Stimulated activated CD8-positive, alpha-beta memory T cell treated with anti-CD3 and anti-CD28 coated beads, Interleukin-7, amount 100 ng/mL, for 48 hours (primary cell): ENCODE results near the gene PSME3IP1.
"Not testable (repeated sequence)": the region's sequence is repeated elsewhere in the genome, so short reads cannot be mapped to it uniquely, and the experiment has no call there.

Experiments used
- DNase-seq, 2 donors: peaks; one replicate each; pipeline ENCODE4 v3.0.0-alpha.2; 2020; ENCODE audit warnings: low read depth in 1 of 2; ENCODE audit errors: extremely low read depth in 1 of 2

Gene PSME3IP1

DNA sequence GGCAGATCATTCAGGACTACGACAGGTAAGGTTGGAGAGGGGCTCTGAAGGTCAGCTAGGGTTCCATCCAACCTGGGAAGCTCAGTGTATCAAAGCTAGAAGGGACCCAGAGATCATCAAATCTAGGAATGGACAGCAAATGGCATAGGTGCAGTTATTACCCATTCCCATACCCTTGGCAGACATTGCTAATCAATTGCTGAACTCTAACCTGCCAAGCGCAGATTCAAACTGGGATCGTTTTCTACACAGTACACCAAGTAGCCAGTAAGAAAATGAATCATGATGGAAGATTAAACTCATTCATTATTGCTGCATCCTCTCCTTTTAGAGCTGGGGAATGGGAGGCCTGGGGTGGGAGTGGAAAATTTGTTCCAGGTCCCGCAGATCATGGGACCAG, 59.9 kb downstream of the PSME3IP1 start:
- DNase-seq: no peak

DNA sequence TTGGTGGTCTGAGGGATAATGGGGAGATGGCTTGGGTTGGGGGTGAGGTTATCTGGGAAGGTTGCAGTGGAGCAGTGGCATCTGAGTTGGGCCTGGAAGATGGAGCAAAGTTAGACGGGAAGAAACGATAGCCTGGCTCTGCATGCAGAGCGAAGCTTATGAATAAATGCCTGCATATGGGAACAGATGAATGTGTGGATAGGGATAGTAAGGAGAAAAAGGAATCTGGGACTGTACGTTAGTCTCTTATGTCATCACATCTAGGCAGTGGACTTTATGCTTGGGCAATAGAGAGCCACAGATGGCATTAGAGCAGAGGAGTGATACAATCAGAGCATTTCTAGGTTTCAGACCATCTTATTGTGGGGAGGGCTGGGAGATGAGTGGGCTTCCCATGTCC, 60.5 kb downstream of the PSME3IP1 start:
- no peak for DNase-seq

DNA sequence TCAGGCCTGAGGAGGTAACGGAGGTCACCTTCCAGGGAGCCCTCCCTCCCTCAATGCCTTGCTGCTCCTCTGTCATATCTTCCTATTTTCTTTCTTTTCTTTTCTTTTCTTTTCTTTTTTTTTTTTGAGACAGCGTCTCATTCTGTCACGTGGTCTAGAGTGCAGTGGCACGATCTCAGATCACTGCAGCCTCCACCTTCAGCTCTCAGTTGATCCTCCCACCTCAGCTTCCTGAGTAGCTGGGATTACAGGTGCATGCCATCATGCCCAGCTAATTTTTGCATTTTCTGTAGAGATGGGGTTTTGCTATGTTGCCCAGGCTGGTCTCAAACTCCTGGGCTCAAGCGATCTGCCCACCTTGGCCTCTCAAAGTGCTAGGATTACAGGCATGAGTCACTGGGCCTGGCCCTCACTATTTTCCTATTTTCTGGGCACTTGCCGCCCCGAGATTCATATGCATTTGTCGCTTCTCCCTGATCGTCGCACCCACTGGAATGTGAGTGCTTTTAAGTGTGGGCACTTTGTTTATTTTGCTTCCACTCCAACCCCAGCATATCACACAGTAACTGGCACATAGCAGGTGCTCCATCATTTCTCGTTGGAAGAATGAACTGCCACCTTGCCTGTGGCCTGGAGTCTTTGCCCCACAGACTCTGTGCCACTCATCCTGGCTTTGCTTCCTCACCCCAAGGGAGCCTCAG, 61.7 kb downstream of the PSME3IP1 start:
- DNase-seq: no peak

DNA sequence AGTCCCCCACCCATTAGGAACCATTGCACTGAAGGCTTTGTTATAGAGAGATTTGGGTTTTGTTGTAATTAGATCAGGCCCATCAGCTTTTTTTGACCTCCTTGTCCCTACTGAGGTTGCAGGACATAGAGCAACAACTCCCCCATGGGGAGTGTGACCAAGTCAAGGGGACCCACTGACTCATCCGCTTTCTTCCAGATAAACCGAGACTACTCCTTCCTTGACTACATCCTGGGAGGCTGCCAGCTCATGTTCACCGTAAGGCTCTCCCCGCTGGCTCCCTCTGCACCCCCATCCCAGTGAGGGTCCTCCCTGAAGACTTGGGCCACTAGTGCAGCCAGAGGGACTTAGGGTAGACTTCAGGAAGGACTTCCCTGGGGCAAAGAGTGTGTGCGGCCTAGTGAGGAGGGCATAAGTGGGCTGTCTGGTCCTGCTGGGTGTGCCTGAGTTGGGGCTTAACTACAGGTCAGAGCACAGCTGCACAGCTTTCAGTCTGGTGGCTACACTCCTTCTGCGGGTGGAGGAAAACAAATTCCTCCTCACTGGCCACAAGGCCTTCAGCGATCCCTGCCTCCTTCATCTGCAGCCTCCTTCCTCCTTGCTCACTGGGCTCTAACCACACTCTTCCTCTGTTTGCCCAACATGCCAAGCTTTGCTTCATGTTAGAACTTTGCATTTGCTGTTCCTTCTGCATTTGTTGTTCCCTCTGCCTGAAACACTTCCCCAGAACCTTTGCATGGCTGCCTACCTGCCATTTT, 62.4 kb downstream of the PSME3IP1 start:
- no peak for DNase-seq

DNA sequence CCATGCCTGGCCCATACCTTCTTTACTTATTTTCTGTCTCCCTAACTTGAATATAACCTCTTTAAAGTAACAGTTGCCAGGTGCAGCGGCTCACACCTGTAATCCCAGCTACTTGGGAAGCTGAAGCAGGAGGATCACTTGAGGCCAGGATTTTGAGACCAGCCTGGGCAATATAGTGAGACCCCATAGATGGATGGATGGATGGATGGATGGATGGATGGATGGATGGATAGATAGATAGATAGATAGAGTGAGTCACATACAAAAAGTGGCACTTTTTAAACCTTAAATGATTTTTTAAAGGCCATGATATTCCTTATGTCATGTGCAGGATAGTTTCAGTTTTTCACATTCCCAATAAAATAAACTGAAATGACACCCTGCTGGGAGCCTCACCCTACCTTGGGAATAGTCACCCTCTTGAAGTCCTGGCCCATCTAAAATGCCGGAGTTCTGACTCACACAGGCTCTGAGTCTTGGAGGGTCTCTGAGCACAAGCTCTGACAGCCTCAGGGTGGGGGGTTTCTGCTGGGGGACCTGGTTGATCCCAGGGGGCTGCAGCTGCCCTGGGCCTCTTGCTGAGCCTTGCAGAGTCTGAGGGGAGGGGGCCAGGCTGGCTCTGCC, 67.3 kb downstream of the PSME3IP1 start:
- no peak for DNase-seq

DNA sequence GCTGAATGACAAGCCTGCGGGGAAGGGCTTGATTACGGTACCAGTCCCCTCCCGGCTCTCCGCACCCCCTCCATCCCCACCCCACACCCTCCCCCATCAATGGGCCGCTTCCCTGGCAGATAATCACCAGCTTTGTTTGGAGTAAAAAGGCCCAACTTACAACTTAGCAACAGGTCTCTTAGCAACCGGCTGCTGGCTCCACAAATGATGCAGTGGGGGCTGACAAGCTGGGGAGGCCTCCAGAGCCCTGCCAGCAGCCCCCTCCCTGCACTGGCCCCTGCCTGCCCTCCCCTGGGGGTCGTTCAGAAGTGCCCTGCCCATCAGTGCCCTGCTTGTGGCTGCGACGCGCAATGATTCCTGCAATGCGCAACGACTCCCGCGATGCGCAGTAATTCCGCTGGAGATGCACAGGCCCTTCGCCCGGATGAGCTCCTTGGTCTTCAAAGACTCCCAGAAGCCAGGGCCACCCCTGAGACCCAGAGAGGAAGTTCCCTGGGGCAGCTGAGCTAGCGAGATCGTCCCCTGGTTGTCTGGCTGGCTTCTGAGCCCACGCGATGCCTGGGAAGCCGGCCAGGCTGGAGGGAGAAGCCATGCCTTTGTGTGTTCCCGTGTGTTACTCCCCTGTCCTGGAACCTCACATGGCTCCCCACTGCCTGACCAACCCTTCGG, 70.2 kb downstream of the PSME3IP1 start:
- DNase-seq: no peak

DNA sequence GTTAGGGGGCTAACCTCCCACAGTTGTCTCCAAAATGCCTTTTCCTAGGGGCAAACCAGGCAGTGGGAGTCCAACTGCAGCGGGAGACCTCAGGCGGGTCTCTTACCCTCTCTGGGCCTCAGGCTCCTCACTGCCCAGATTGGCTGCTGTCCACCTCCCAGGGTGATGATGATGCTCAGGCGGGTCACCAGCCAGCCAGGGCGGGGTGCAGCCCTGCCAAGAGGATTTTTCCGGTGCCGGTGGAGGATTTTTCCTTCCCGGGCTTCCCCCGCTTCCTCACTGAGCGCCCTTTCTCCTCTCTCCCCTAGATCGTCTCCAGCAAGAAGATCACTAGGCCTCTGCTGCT, 70.7 kb downstream of the PSME3IP1 start:
- no peak for DNase-seq

DNA sequence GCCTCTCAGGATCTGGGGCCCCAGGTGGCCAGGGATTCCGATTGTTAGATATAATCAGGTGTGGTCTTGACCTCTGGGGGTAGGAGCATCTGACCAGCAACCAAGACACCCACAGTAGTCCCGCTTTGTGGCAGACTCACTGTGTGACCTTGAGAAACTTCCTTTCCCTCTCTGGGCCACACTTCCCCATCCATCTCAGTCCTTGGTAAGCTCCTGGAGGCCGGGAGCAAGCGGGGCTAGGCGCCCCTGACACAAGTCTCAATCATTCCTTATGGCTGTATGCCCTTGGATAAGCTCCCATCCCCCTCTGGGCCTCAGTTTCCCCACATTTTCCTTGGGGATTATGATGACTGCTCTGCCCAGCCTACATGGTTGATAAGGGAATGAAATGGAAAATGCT, 72.2 kb downstream of the PSME3IP1 start:
- no peak for DNase-seq

DNA sequence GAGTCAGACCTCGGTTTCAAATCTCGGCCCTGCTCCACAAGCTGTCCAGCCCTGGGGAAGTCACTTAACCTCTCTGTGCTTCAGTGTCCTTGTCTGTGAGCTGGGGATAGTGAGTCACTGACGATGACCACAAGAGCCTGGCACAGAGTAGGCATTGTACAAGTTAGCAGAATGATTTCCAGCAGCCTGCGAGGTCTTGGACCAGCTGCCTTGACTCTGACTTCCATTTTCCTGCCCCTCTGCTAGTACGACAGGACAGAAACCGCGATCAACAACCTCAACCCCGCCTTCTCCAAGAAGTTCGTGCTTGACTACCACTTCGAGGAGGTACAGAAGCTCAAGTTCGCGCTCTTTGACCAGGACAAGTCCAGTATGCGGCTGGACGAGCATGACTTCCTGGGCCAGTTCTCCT, 72.8 kb downstream of the PSME3IP1 start:
- no peak for DNase-seq

DNA sequence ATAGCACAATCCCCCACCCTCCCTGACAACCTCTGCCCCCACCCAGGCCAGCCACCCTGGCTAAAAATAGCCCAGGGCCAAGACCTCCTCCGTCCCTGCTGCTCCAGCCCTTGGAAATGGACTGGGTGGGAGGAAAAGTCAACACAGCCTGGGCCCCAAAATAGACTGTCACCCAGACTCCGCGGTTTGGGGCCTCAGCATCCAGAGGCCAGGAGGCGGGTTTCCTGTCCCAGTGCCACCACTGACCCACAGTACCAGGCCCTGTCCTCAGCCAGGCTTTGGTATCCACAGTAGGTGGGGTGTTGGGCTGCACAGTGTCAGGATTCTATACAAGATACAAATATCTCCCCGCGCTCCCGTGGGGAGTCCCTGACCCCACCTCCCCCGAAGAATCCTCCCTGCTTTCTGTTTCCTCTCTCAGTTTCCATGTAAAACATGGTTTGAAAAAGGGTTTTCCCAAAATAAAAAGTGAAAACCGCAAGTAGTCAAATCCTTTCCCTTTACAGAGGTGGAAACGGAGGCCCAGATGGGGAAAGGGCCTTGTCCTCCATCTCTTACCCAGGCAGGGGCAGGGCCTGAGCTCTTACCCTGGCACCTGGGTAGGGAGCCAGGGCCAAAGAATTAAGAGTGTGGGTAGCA, 73.3 kb downstream of the PSME3IP1 start:
- DNase-seq: no peak

DNA sequence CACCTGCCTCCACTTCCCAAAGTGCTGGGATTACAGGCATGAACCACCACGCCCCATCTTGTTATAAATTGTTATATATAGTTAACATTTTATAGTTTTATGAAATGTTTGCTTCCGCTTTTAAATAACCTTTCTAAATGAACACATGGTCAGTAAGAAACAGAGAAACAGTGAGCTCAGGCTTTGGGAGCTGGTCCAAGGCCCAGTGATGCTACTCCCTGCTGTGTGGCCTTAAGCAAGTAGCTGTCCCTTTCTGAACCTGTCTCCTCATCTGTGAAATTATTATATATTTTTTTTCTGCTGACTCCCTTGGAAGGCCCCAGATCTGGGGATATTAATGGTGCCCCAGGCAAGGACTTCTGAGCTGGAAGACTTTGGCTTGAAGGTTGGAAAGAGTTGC, 74.4 kb downstream of the PSME3IP1 start:
- no peak for DNase-seq

DNA sequence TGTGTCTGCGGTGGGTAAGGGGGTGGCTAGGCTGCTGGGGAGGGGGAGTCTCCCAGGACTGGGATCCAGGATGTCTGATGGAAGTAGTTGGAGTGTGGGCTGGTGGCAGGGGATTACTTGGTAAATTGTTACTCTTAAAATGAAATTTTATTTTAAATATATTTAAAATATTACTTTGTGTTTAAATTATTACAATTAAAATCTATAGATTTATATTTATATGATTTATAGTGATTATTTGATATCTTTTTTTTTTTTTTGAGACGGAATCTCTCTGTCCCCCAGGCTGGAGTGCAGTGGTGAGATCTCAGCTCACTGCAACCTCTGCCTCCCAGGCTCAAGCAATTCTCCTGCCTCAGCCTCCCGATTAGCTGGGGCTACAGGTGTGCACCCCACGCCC, 74.9 kb downstream of the PSME3IP1 start:
- no peak for DNase-seq

DNA sequence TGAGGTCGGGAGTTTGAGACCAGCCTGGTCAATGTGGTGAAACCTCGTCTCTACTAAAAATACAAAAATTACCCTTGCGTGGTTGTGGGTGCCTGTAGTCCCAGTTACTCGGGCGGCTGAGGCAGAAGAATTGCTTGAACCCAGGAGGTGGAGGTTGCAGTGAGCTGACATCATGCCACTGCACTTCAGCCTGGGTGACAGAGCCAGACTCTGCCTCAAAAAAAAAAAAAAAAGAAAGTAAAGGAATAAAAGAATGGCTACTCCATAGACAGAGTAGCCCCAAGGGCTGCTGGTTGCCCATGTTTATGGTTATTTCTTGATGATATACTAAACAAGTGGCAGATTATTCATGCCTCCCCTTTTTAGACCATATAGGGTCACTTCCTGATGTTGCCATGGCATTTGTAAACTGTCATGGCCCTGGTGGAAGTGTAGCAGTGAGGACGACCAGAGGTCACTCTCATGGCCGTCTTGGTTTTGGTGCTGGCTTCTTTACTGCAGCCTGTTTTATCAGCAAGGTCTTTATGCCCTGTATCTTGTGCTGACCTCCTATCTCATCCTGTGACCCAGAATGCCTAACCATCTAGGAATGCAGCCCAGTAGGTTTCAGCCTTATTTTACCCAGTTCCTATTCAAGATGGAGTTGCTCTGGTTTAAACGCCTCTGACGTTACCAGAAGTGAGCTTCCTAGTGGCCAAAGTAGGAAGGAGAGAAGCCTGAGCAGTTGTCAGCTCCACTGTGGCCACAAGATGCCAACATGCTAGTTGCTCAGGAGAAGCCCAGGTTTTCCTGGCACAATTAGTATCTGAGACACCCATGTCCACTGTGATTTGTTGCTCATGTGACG, 76.4 kb downstream of the PSME3IP1 start:
- not testable (repeated sequence) for DNase-seq

DNA sequence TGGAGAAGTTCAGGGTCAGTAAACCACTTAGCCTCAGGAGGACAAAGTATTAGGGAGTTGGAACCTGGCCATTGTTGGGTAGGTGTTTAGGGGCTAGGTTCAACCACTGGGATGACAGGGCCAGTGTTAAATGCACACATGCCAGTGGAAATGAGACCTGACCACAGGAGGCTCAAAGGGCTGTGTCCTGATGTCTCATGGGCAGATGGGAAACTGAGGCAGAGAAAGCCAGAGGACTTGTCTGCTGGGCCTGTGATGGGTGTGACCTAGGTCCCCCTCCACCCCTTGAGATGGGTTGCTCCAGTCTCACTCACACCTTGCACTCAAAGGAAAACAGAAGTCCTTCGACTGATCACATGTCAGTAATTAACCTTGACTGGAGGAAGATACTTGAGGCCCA, 77.4 kb downstream of the PSME3IP1 start:
- no peak for DNase-seq

DNA sequence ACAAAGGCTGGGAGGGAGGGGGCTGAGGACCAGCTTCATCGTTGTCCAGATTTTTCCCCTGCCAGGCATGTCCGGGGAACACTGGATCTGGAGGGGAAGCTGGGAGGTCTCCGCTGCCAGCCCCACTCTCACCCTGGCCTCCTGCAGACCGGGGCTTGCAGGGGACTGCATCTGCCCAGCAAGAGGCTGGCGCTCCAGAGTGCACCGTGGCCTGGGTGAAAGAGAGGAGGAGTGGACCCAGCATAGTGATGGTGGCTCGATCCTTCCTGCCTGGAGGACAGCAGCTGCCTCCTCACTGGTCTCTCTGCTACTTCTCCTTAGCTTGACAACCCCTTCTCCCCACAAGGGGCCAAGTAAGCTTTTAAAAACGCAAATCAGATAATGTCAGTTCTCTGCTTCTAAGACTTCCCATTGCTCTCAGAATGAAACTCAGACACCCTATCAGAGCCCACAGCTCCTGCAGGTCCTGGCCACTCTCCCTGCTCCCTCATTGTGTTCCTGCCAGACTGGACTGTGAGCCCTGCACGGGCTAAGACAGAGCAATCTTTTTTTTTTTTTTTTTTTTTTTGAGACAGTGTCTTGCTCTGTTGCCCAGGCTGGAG, 78.4 kb downstream of the PSME3IP1 start:
- no peak for DNase-seq

DNA sequence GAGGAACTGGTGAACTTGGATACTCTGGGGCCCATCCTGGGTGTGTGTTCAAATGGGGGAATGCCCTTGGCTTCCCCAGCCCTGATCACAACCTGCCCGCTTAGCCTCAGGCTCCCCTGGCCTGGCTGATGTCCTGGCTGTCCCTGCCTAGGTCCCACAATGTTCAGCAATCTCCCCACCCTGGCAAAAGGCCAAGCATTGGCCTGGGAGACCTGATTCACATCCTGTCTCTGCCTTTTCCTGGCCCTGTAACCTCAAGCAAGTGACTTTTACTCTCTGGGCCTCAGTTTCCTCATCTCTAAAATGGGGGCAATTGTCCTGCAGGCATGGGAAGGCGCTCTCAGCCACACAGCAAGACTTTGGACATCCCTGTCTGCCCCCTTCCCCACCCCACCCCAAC, 79.1 kb downstream of the PSME3IP1 start:
- DNase-seq: no peak

DNA sequence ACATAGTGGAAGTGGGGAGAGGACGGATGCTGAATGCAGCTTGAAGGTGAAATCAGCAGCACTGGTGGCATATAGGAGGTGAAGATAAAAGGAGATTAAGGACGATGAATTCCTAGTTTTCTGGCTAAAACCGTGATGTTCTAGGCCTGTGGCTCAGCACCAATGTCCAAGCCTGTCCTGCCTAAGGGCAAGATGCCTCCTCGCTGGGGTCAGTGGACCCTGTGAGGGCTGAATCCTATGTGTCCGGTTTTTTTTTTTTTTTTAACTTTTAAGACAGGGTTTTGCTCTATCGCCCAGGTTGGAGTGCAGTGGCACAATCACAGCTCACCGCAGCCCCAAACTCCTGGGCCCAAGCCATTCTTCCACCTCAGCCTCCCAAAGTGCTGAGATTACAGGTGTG, 80.7 kb downstream of the PSME3IP1 start:
- DNase-seq: no peak

DNA sequence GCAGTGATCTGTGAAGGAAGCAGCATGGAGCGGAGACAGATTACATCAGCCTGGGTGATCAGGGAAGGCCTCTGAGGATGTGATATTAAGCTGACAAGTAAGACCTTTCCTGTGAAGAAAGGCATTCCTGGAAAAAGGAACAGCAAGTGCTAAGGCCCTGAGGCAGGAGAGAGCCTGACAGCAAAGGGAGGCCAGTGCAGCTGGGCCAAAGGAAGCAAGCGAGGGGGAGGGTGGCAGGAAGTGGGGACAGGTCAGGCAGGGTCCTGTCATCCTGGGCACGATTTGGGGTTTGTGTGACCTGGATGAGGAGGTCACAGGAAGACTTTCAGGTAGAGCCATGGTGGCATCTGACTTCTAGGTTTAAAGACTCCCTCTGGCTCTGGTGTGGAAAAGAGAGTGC, 81.1 kb downstream of the PSME3IP1 start:
- no peak for DNase-seq

DNA sequence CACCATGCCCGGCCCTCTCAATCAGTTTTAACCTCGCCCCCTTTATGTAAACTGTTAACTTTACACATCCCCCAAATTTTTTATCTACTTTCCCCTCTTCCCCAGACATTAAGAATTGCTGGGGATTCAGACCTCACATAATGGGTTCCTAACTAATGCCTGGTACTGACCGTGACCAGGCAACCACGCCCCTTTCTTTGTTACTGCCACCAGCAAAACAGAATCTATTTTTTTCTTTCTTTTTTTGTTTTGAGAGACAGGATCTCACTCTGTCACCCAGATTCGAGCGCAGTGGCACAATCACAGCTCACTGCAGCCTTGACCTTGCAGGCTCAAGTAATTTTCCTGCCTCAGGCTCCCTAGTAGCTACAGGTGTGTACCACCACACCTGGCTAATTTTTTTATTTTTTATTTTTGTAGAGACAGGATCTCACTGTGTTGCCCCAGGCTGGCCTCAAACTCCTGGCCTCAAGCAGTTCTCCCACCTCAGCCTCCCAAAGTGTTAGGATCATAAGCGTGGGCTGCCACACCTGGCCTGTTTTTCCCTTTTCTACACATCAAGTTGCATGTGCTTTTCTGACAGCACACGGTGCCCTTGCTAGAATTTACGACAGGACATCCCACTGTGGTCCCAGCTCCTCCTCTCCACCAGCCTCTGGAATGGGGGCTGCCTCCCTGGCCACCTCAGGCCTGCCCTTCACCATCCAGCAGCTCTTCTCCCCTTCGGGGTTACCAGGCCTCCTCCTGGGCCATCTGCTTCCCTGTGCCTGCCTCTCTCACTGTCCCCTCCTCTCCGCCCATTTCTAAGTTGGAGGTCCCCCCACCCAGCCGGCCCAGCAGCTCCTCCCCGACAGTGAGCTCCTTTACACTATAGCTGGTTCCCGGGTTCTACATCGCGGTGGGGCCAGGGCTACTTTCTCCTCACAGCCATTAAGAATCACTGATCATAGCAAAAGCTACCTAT, 82.7 kb downstream of the PSME3IP1 start:
- DNase-seq: no peak
